K562 (cell line): ENCODE data around the gene RALGAPB. TPM values are rescaled to one million over a fixed set of nuclear protein-coding genes. Genes with fewer than 3 reads are reported as not detected.

Source experiments
- ATAC-seq: fragments of 200-7000 bp; cut with Tn5 transposase; 3 replicates; pipeline ENCODE4 v1.9.1; 2020; ENCODE audit warnings: moderate library complexity
- BruUV-seq: library from RNA; stranded (reverse); fragments of 400-500 nt; replicated peaks from 2 replicates; lab custom pipeline; 2021; lab: Mats Ljungman, UMichigan
- CTCF ChIA-PET: fragments of 300-600 bp; formaldehyde crosslinking; extraction: SDS; loops from one replicate; lab custom pipeline; 2021; ENCODE audit warnings: low intra/inter-chr PET ratio; lab: Yijun Ruan, JAX
- POLR2A ChIA-PET: fragments of 300-600, 350-650 bp; sonication (Branson Sonifier 250); formaldehyde crosslinking; extraction: SDS; loops from one replicate; lab custom pipeline; 2021; ENCODE audit warnings: antibody characterized with exemption, inconsistent platforms; lab: Yijun Ruan, JAX
- DNase-seq, 4 experiments: peaks; one replicate each; pipeline versions ENCODE4 v3.0.0 to v3.0.0-alpha.2; 2011 to 2018; ENCODE audit warnings: low spot score in 3 of 4, mixed read lengths in 3 of 4; ENCODE audit errors: extremely low read depth in 1 of 4
- FAIRE-seq: peaks from 2 replicates; lab custom pipeline; 2011; peaks lifted over from hg19 to GRCh38; lab: Jason Lieb, UNC
- H2AFZ ChIP-seq: 2 replicates; pipeline ENCODE4 v1.6.0; 2011; ENCODE audit warnings: low read depth, low read length, control low read depth, inconsistent platforms
- H3K27ac ChIP-seq: fragments of 200-600 bp; 3 replicates; pipeline ENCODE4 v1.8.0; 2011; ENCODE audit warnings: low read depth, mild to moderate bottlenecking, control low read depth, inconsistent platforms, low read length, moderate library complexity, mixed read lengths; ENCODE audit errors: extremely low read depth
- H3K27me3 ChIP-seq, 2 experiments: fragments of 300-600 bp in 1 of 2; 2 replicates in 1 of 2; 3 replicates in 1 of 2; pipeline versions ENCODE4 v1.6.0 to v1.8.0; 2011; ENCODE audit warnings: inconsistent platforms in 2 of 2, low read length in 2 of 2, mild to moderate bottlenecking in 1 of 2, mixed read lengths in 1 of 2, moderate library complexity in 1 of 2; ENCODE audit not compliant: control insufficient read depth in 2 of 2, insufficient read depth in 2 of 2
- H3K36me3 ChIP-seq: fragments of 300-600 bp; 3 replicates; pipeline ENCODE4 v1.8.0; 2011; ENCODE audit warnings: mild to moderate bottlenecking, low read length, inconsistent platforms; ENCODE audit not compliant: control insufficient read depth, insufficient read depth
- H3K4me1 ChIP-seq, 2 experiments: fragments of 200-600 bp in 1 of 2; replicated peaks in 1 of 2; 2 replicates in 1 of 2; 3 replicates in 1 of 2; pipeline versions ENCODE4 v1.5.1 to v1.8.0; 2011; ENCODE audit warnings: inconsistent platforms in 2 of 2, low read length in 2 of 2, mild to moderate bottlenecking in 1 of 2, mixed read lengths in 1 of 2, moderate library complexity in 1 of 2; ENCODE audit not compliant: control insufficient read depth in 2 of 2, insufficient read depth in 2 of 2
- H3K4me2 ChIP-seq: 2 replicates; pipeline ENCODE4 v1.6.1; 2011; ENCODE audit warnings: low read length, control low read depth, inconsistent platforms, mixed read lengths; ENCODE audit not compliant: insufficient read depth
- H3K4me3 ChIP-seq: fragments of 200-600 bp; sonication (generic), shearing (Covaris generic); 2 replicates; pipeline ENCODE4 v1.5.1; 2016; ENCODE audit warnings: control low read depth, inconsistent platforms
- H3K79me2 ChIP-seq: fragments of 200-600 bp; 3 replicates; pipeline ENCODE4 v1.8.0; 2011; ENCODE audit warnings: low read length, inconsistent platforms; ENCODE audit not compliant: control insufficient read depth, insufficient read depth
- H3K9ac ChIP-seq, 2 experiments: 2 replicates each; pipeline versions ENCODE4 v1.6.0 to v1.6.1; 2011; ENCODE audit warnings: low read depth in 2 of 2, low read length in 2 of 2, control low read depth in 1 of 2, inconsistent platforms in 1 of 2, mild to moderate bottlenecking in 1 of 2, mixed read lengths in 1 of 2; ENCODE audit not compliant: insufficient read depth in 1 of 2
- H3K9me1 ChIP-seq: one replicate; pipeline ENCODE4 v1.6.0; 2011; ENCODE audit warnings: inconsistent platforms, mild to moderate bottlenecking, low read length, moderate library complexity; ENCODE audit not compliant: control insufficient read depth, insufficient read depth
- H3K9me3 ChIP-seq: replicated peaks from 2 replicates; pipeline ENCODE4 v1.5.1; 2011; ENCODE audit warnings: low read depth, low read length, inconsistent platforms; ENCODE audit not compliant: control insufficient read depth, insufficient read depth
- H4K20me1 ChIP-seq: replicated peaks from 2 replicates; pipeline ENCODE4 v1.6.1; 2011; ENCODE audit warnings: low read length, inconsistent platforms, mixed read lengths; ENCODE audit not compliant: control insufficient read depth, insufficient read depth
- ARID1B ChIP-seq: fragments of 450-650 bp; IDR thresholded peaks from 2 replicates; pipeline ENCODE4 v1.6.1; 2016; ENCODE audit warnings: antibody characterized with exemption, mild to moderate bottlenecking, inconsistent platforms
- BRD4 ChIP-seq: fragments of 200-600 bp; sonication (generic); IDR thresholded peaks from 2 replicates; pipeline ENCODE4 v1.6.1; 2017; ENCODE audit warnings: inconsistent platforms
- GTF2A2 ChIP-seq: IDR thresholded peaks from 2 replicates; pipeline ENCODE4 v1.6.1; 2016; ENCODE audit warnings: mild to moderate bottlenecking, missing genetic modification characterization, missing compliant biosample characterization
- ZFPM2 ChIP-seq: fragments of 250-450 bp; sonication (Bioruptor Pico); IDR thresholded peaks from 2 replicates; pipeline ENCODE4 v1.5.1; 2022; ENCODE audit warnings: mild to moderate bottlenecking
- ZNF668 ChIP-seq: fragments of 250-450 bp; sonication (Bioruptor Pico); IDR thresholded peaks from 2 replicates; pipeline ENCODE4 v1.8.0; 2022; ENCODE audit warnings: mild to moderate bottlenecking, inconsistent platforms
- WGBS: fragments of 100-300 bp; shearing (Covaris generic); methylation state at CpG from one replicate; pipeline ENCODE4 v1.1.6; 2016; ENCODE audit warnings: low coverage, mixed read lengths; ENCODE audit not compliant: insufficient coverage; ENCODE audit errors: missing lambda C conversion rate; 5-methylcytosine and 5-hydroxymethylcytosine counted together
- in situ Hi-C: fragments of 300-500 bp; cut with MboI; formaldehyde crosslinking; loops from 4 replicates; pipeline ENCODE4 v1.15.0; 2018; ENCODE audit warnings: inconsistent platforms, mixed read lengths
- intact Hi-C: fragments of 100-400 bp; cut with micrococcal nuclease; formaldehyde crosslinking; loops from 2 replicates; pipeline ENCODE4 v1.14.2; 2022
- polyA plus RNA-seq, 8 experiments: library from polyadenylated mRNA; depleted of rRNA in 4 of 8; stranded (reverse) in 5 of 8; unstranded in 3 of 8; fragments of >200 nt; fragmentation: Nextera tagmentation in 2 of 8; fragmentation: Illumina TruSeq in 1 of 8; extraction: Ambion mirVana in 2 of 8; extraction: Trizol in 1 of 8; gene quantifications; 2 replicates each; pipeline versions ENCODE4 v1.2.1 to v1.2.3, GENCODE V29; 2011 to 2014; ENCODE audit warnings: inconsistent platforms in 1 of 8, missing spikeins in 1 of 8
- total RNA-seq, 7 experiments: library from RNA; depleted of rRNA in 6 of 7; stranded (reverse); fragments of >200 nt in 6 of 7; fragmentation: Illumina TruSeq in 2 of 7; extraction: Trizol in 2 of 7; gene quantifications; 2 replicates each; pipeline versions ENCODE4 v1.2.1 to v1.2.3, GENCODE V29; 2011 to 2021; ENCODE audit warnings: low replicate concordance in 1 of 7
- TF ChIP-seq, protein P1 (sequence below), 3 experiments: IDR thresholded peaks in 2 of 3; conservative IDR thresholded peaks in 1 of 3; 2 replicates each; pipeline ENCODE4 v1.5.1; 2011 to 2012; ENCODE audit warnings: low read length in 3 of 3, mild to moderate bottlenecking in 3 of 3, control low read depth in 2 of 3, improper control_type of control experiment in 1 of 3, inconsistent platforms in 1 of 3, low read depth in 1 of 3, mixed read lengths in 1 of 3, moderate library complexity in 1 of 3; ENCODE audit not compliant: insufficient read depth in 2 of 3

The RALGAPB gene
- total and polyA plus RNA-seq, 9 of the 15 experiments (the other 6 are each of a cell fraction or from before 2014, with no cell fraction given) = 4.3 to 25.6 (median 13.6) TPM

DNA sequence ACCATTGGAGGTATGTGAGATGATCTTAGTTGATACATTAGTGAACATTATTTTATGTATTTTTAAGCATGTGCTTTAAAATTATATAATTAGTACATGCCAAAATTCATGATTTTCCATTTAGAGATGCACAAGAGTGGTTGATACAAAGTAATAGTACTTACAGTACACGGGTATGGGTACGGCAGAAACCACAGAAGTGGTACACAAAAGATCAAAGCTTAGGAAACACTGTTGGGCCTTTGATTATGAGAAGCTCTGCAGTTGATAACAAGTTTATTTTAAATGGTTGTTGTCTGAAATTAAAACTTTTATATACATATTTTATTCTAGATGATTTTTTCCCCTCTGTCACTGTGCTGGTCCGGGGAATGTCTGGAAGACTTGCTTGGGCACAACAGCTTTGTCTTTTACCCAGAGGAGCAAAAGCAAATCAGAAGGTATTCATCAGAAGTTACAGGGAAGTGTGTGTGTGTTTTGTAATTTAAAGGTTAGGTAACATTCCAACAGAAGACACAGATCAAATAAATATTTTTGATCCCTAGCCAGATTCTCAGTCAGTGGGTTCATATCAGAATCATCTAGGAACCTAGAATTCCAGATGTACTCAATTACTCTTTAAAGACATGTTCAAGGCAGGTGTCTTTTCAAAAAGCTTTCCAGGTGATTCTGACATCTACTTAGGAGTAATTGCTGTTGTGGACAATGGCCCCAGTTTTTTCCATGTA is 75.9 kb downstream of the RALGAPB start:
- no peak for DNase-seq
- no peak for FAIRE-seq
- Histone ChIP-seq H3K9ac (no peak overlapping the region), H3K4me3 (no peak overlapping the region), H3K4me2 (no peak overlapping the region), H3K27me3 (no peaks in the 10 kb centered on the region), H3K79me2 (no peaks in the 10 kb centered on the region), H3K9me3 (no peaks in the 10 kb centered on the region), H2AFZ (no peak overlapping the region), H4K20me1 (no peaks in the 10 kb centered on the region), H3K27ac (no peak overlapping the region), H3K36me3 (peaks cover 86% of the 10 kb centered on the region), H3K4me1 (no peaks in the 10 kb centered on the region), H3K9me1 (no peaks in the 10 kb centered on the region)
- no peak for TF ChIP-seq GTF2A2 (tag)
- ChIA-PET POLR2A (no interaction called here), CTCF (no interaction called here)
- no TSS peak for BruUV-seq
- ATAC-seq = no peak
- in situ Hi-C loops (no loop called here), intact Hi-C loops (no loop called here)
- 95% methylated on average over 3 of the region's 3 CpGs for WGBS

DNA sequence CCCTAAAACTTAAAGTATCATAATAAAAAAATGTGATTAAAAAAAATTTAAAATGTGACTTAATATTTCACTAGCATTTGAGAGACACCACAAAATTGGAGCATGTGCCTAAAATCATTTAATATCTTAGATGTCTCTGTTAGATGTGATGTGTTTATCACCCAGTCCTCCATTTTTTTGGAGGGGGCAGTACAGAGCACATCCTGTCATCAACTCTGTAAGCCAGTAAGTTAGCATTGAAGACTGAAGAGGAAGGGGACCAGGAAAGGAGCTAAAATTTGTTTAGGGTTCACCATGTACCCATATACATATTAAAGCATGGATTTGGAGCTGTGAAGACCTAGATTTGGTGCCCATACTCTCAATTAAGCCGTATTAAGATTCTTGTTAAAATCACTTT is 77.6 kb downstream of the RALGAPB start:
- TF ChIP-seq ARID1B (no peak), ZNF668 (CRISPR knock-in tag) (no peak), ZFPM2 (no peak), BRD4 (no peak)
- TF ChIP-seq, protein P1, sequence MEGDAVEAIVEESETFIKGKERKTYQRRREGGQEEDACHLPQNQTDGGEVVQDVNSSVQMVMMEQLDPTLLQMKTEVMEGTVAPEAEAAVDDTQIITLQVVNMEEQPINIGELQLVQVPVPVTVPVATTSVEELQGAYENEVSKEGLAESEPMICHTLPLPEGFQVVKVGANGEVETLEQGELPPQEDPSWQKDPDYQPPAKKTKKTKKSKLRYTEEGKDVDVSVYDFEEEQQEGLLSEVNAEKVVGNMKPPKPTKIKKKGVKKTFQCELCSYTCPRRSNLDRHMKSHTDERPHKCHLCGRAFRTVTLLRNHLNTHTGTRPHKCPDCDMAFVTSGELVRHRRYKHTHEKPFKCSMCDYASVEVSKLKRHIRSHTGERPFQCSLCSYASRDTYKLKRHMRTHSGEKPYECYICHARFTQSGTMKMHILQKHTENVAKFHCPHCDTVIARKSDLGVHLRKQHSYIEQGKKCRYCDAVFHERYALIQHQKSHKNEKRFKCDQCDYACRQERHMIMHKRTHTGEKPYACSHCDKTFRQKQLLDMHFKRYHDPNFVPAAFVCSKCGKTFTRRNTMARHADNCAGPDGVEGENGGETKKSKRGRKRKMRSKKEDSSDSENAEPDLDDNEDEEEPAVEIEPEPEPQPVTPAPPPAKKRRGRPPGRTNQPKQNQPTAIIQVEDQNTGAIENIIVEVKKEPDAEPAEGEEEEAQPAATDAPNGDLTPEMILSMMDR (IDR thresholded peaks at IDR 0.05 in 2 of 3, conservative IDR thresholded peaks at IDR 0.05 in 1 of 3; ENCODE audit: insufficient read depth in 2 of 3, low read depth in 1 of 3, low read length in 3 of 3) = peak in 1 of 3 experiments; percentile 25; a peak in 1 of 6 replicates
- in situ Hi-C loops (no loop called here), intact Hi-C loops (no loop called here)
- no peak for FAIRE-seq
- Histone ChIP-seq H3K9me3 (no peaks in the 10 kb centered on the region), H3K27me3 (no peaks in the 10 kb centered on the region), H3K36me3 (peaks cover 87% of the 10 kb centered on the region), H3K79me2 (no peaks in the 10 kb centered on the region), H3K4me2 (no peak overlapping the region), H3K27ac (no peak overlapping the region), H3K4me1 (no peaks in the 10 kb centered on the region), H3K9ac (no peak overlapping the region), H3K9me1 (no peaks in the 10 kb centered on the region), H3K4me3 (no peak overlapping the region), H4K20me1 (no peaks in the 10 kb centered on the region), H2AFZ (no peak overlapping the region)
- ChIA-PET POLR2A (no interaction called here), CTCF (no interaction called here)
- ATAC-seq = peak; percentile 60; the same call in 1 of the 3 replicates
- DNase-seq = peak in 3 of 4 experiments; percentile 9 to 26 (median 19)
- 92% methylated on average over 1 of the region's 1 CpG for whole genome bisulfite sequencing
- no TSS peak for BruUV-seq
